PC-3 (cell line): ENCODE data around the gene SNORC.

ENCODE experiments used
- EZH2phosphoT487 ChIP-seq: fragments of 300-600 bp; sonication (generic); IDR thresholded peaks from 2 replicates; pipeline ENCODE4 v1.6.1; 2018; ENCODE audit warnings: mild to moderate bottlenecking, antibody characterized with exemption, low read length, borderline replicate concordance
- TF ChIP-seq, protein P1 (sequence below): fragments of 300-600 bp; sonication (generic); conservative IDR thresholded peaks from 2 replicates; pipeline ENCODE4 v1.5.1; 2017; ENCODE audit warnings: antibody characterized with exemption, low read depth, mild to moderate bottlenecking, low read length

DNA sequence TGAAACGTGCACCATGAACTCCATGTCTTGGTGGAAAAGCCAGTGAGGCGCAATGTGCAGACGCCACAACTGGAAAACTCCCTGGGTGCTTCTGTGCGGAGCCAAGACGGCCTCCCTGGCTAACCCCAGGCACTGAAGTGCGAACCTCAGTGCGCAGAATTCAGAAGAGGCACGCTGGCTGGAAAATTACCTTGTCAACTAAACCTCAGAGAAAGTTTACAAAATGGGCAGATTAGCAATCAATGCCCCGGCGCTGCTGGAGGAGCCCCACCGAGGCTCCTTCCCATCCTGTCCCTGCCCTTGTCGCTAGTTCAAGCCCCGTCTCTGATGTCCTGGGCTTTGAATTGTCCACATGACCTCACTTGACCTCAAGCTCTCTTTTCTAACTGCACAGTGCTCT is 22.2 kb downstream of the SNORC start:
- TF ChIP-seq EZH2phosphoT487: no peak
- TF ChIP-seq, protein P1, sequence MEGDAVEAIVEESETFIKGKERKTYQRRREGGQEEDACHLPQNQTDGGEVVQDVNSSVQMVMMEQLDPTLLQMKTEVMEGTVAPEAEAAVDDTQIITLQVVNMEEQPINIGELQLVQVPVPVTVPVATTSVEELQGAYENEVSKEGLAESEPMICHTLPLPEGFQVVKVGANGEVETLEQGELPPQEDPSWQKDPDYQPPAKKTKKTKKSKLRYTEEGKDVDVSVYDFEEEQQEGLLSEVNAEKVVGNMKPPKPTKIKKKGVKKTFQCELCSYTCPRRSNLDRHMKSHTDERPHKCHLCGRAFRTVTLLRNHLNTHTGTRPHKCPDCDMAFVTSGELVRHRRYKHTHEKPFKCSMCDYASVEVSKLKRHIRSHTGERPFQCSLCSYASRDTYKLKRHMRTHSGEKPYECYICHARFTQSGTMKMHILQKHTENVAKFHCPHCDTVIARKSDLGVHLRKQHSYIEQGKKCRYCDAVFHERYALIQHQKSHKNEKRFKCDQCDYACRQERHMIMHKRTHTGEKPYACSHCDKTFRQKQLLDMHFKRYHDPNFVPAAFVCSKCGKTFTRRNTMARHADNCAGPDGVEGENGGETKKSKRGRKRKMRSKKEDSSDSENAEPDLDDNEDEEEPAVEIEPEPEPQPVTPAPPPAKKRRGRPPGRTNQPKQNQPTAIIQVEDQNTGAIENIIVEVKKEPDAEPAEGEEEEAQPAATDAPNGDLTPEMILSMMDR: no peak
